IMR-90 (cell line): ENCODE measurements around the gene OTOG. TPM values are rescaled to one million over a fixed set of nuclear protein-coding genes. Genes with fewer than 3 reads are reported as not detected.
A peak's percentile ranks its signal among the peaks of the same experiment; 100 is the strongest.

Experiments used
- ATAC-seq: fragments of 200-7000 bp; cut with Tn5 transposase; 2 replicates; pipeline ENCODE4 v1.9.1; 2020; ENCODE audit warnings: low read depth, mild to moderate bottlenecking, moderate library complexity
- BruUV-seq: library from RNA; stranded (reverse); fragments of 400-500 nt; replicated peaks from 2 replicates; lab custom pipeline; 2021; lab: Mats Ljungman, UMichigan
- CTCF ChIA-PET: fragments of 300-600 bp; formaldehyde crosslinking; extraction: SDS; loops from one replicate; lab custom pipeline; 2021; ENCODE audit warnings: antibody characterized with exemption; lab: Yijun Ruan, JAX
- POLR2A ChIA-PET: fragments of 300-600 bp; sonication (Branson Sonifier 250); formaldehyde crosslinking; loops from one replicate; lab custom pipeline; 2022; ENCODE audit warnings: antibody characterized with exemption; ENCODE audit not compliant: unreplicated experiment; lab: Charles Lee
- DNase-seq: peaks from one replicate; pipeline ENCODE4 v3.0.0; 2013
- H2AFZ ChIP-seq: replicated peaks from 2 replicates; pipeline ENCODE3; 2013; ENCODE audit warnings: low read length, mild to moderate bottlenecking; ENCODE audit not compliant: poor library complexity
- H2AK5ac ChIP-seq: 2 replicates; pipeline ENCODE4 v1.6.1; 2013; ENCODE audit warnings: low read depth, low read length, inconsistent platforms
- H2AK9ac ChIP-seq: replicated peaks from 2 replicates; pipeline ENCODE3; 2013; ENCODE audit warnings: mild to moderate bottlenecking, low read depth, low read length, moderate library complexity; ENCODE audit not compliant: poor library complexity
- H2BK120ac ChIP-seq: 2 replicates; pipeline ENCODE4 v1.6.1; 2013; ENCODE audit warnings: low read depth, low read length, inconsistent platforms
- H2BK15ac ChIP-seq: 3 replicates; pipeline ENCODE4 v1.6.1; 2013; ENCODE audit warnings: low read depth, low read length, inconsistent platforms
- H2BK20ac ChIP-seq: 2 replicates; pipeline ENCODE4 v1.6.1; 2013; ENCODE audit warnings: low read depth, mild to moderate bottlenecking, inconsistent platforms, low read length, moderate library complexity
- H2BK5ac ChIP-seq: 2 replicates; pipeline ENCODE4 v1.6.1; 2013; ENCODE audit warnings: mild to moderate bottlenecking, low read depth, low read length, inconsistent platforms; ENCODE audit not compliant: poor library complexity, severe bottlenecking
- H3K14ac ChIP-seq: replicated peaks from 2 replicates; pipeline ENCODE4 v1.6.1; 2013; ENCODE audit warnings: low read depth, low read length, inconsistent platforms
- H3K18ac ChIP-seq: 2 replicates; pipeline ENCODE4 v1.6.1; 2013; ENCODE audit warnings: low read depth, low read length, control low read depth
- H3K23ac ChIP-seq: 2 replicates; pipeline ENCODE4 v1.6.1; 2013; ENCODE audit warnings: low read depth, low read length, inconsistent platforms
- H3K27ac ChIP-seq: 2 replicates; pipeline ENCODE4 v1.5.1; 2013; ENCODE audit warnings: mild to moderate bottlenecking, control low read depth, low read length; ENCODE audit not compliant: insufficient read depth
- H3K27me3 ChIP-seq: 2 replicates; pipeline ENCODE4 v1.6.1; 2013; ENCODE audit warnings: low read length; ENCODE audit not compliant: control insufficient read depth, insufficient read depth
- H3K36me3 ChIP-seq: 2 replicates; pipeline ENCODE4 v1.6.1; 2013; ENCODE audit warnings: low read length, mixed read lengths; ENCODE audit not compliant: control insufficient read depth, insufficient read depth
- H3K4ac ChIP-seq: 2 replicates; pipeline ENCODE4 v1.6.1; 2013; ENCODE audit warnings: low read depth, low read length, inconsistent platforms
- H3K4me1 ChIP-seq: 2 replicates; pipeline ENCODE4 v1.6.1; 2013; ENCODE audit warnings: low read length, mixed read lengths; ENCODE audit not compliant: control insufficient read depth, insufficient read depth
- H3K4me2 ChIP-seq: 2 replicates; pipeline ENCODE4 v1.6.1; 2013; ENCODE audit warnings: low read depth, mild to moderate bottlenecking, control low read depth, low read length, moderate library complexity
- H3K4me3 ChIP-seq: 2 replicates; pipeline ENCODE4 v1.5.1; 2013; ENCODE audit warnings: low read depth, mild to moderate bottlenecking, control low read depth, low read length, moderate library complexity; ENCODE audit not compliant: insufficient read depth
- H3K56ac ChIP-seq: 2 replicates; pipeline ENCODE4 v1.6.1; 2013; ENCODE audit warnings: low read length, inconsistent platforms; ENCODE audit not compliant: insufficient read depth; ENCODE audit errors: extremely low read depth
- H3K79me1 ChIP-seq, 2 experiments: 2 replicates each; pipeline ENCODE4 v1.6.1; 2013; ENCODE audit warnings: low read length in 2 of 2, inconsistent platforms in 1 of 2, low read depth in 1 of 2
- H3K9ac ChIP-seq: 2 replicates; pipeline ENCODE4 v1.6.1; 2013; ENCODE audit warnings: low read depth, low read length, control low read depth
- H3K9me1 ChIP-seq: 2 replicates; pipeline ENCODE4 v1.6.1; 2013; ENCODE audit warnings: low read length, inconsistent platforms; ENCODE audit not compliant: insufficient read depth
- H3K9me3 ChIP-seq: 2 replicates; pipeline ENCODE4 v1.6.1; 2013; ENCODE audit warnings: low read length; ENCODE audit not compliant: control insufficient read depth, insufficient read depth
- H4K20me1 ChIP-seq: 2 replicates; pipeline ENCODE4 v1.6.1; 2013; ENCODE audit warnings: low read length, inconsistent platforms; ENCODE audit not compliant: insufficient read depth
- H4K5ac ChIP-seq: 2 replicates; pipeline ENCODE4 v1.6.1; 2013; ENCODE audit warnings: mild to moderate bottlenecking, low read depth, low read length, control low read depth
- H4K8ac ChIP-seq, 2 experiments: 2 replicates each; pipeline ENCODE4 v1.6.1; 2013; ENCODE audit warnings: low read depth in 2 of 2, low read length in 2 of 2, control low read depth in 1 of 2, inconsistent platforms in 1 of 2
- H4K91ac ChIP-seq: 2 replicates; pipeline ENCODE4 v1.6.1; 2013; ENCODE audit warnings: low read depth, low read length, inconsistent platforms; ENCODE audit not compliant: insufficient read depth
- WGBS, 2 experiments: methylation state at CpG; one replicate each; pipeline versions ENCODE4 v1.1.5 to v1.1.7; 2013; ENCODE audit warnings: missing lambda C conversion rate in 2 of 2; ENCODE audit not compliant: insufficient read length in 1 of 2; ENCODE audit errors: extremely low coverage in 2 of 2; 5-methylcytosine and 5-hydroxymethylcytosine counted together
- dilution Hi-C: fragments of 300-500 bp; cut with HindIII; formaldehyde crosslinking; loops from one replicate; pipeline ENCODE4 v1.14.3; 2018; ENCODE audit warnings: low sequenced_read_pairs; ENCODE audit not compliant: unreplicated experiment
- in situ Hi-C: fragments of 300-500 bp; cut with MboI; formaldehyde crosslinking; loops from 3 replicates; pipeline ENCODE4 v1.14.3; 2019; ENCODE audit warnings: low sequenced_read_pairs, inconsistent platforms, mixed read lengths
- intact Hi-C: fragments of 100-400 bp; cut with micrococcal nuclease; formaldehyde crosslinking; loops from 2 replicates; pipeline ENCODE4 v1.10.0; 2022
- polyA plus RNA-seq, 3 experiments: library from polyadenylated mRNA; depleted of rRNA; stranded (reverse); fragments of >200 nt; gene quantifications; 2 replicates each; pipeline ENCODE4 v1.2.3, GENCODE V29; 2012; ENCODE audit warnings: low replicate concordance in 1 of 3
- total RNA-seq: library from RNA; depleted of rRNA; stranded (reverse); fragments of >200 nt; gene quantifications from 2 replicates; pipeline ENCODE4 v1.2.3, GENCODE V29; 2012
- TF ChIP-seq, protein P1 (sequence below): fragments of 150-350 bp; IDR thresholded peaks from 2 replicates; pipeline ENCODE4 v1.6.1; 2017; ENCODE audit warnings: mild to moderate bottlenecking, antibody characterized with exemption, low read length, low read depth

OTOG gene
- total and polyA plus RNA-seq, 2 of the 4 experiments (the other 2 are of a cell fraction): not detected

DNA sequence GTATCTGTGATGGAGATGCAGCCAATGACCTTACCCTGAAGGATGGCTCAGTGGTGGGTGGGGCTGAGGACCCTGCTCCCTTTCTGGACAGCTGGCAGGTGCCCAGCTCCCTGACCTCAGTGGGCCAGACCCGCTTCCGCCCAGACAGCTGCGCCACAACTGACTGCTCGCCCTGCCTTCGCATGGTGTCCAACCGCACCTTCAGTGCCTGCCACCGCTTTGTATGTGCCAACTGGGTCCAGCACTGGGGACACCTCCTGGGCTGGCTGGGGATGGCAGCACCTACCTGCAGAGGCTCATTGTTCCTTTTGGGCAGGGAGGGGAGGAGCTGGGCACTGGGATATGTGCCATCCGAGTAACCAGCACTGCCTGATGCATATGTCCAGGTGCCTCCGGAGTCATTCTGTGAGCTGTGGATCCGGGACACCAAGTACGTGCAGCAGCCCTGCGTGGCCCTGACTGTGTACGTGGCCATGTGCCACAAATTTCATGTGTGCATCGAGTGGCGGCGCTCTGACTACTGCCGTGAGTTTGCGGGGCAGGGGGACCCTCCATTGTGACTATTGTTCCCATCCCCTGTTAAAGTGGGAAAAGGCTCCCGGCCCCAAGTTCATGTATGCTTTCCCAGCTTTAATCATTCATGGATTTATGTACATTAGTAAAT lies 84.8 kb downstream of the OTOG start:
- TF ChIP-seq, protein P1, sequence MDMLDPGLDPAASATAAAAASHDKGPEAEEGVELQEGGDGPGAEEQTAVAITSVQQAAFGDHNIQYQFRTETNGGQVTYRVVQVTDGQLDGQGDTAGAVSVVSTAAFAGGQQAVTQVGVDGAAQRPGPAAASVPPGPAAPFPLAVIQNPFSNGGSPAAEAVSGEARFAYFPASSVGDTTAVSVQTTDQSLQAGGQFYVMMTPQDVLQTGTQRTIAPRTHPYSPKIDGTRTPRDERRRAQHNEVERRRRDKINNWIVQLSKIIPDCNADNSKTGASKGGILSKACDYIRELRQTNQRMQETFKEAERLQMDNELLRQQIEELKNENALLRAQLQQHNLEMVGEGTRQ: no peak
- no peak overlapping the region for H3K4me2 ChIP-seq
- no peak overlapping the region for H2BK15ac ChIP-seq
- H3K4me1 ChIP-seq: no peaks in the 10 kb centered on the region
- no peak overlapping the region for H2BK5ac ChIP-seq
- ChIA-PET POLR2A (no interaction called here), CTCF (no interaction called here)
- H4K8ac ChIP-seq: no peak overlapping the region
- no peak overlapping the region for H3K14ac ChIP-seq
- no peak overlapping the region for H2AK5ac ChIP-seq
- no TSS peak for BruUV-seq
- no peak overlapping the region for H3K56ac ChIP-seq
- no peak overlapping the region for H4K91ac ChIP-seq
- no peak overlapping the region for H3K4ac ChIP-seq
- DNase-seq (no peak), ATAC-seq (no peak)
- in situ Hi-C loops (no loop called here), dilution Hi-C loops (no loop called here), intact Hi-C loops (no loop called here)
- WGBS, 2 experiments: 79% methylated on average over 5 of the region's 19 CpGs; no CpG with 5 or more reads in 1 of the 2 experiments
- peak overlapping the region; percentile 28 for H2AK9ac ChIP-seq
- H3K27me3 ChIP-seq: peaks cover 2% of the 10 kb centered on the region; the same call in 1 of the 2 replicates
- H3K9me1 ChIP-seq: no peaks in the 10 kb centered on the region
- no peaks in the 10 kb centered on the region for H3K36me3 ChIP-seq
- no peak overlapping the region for H2BK120ac ChIP-seq
- H3K23ac ChIP-seq: no peak overlapping the region
- H3K9me3 ChIP-seq: no peaks in the 10 kb centered on the region
- no peaks in the 10 kb centered on the region for H4K20me1 ChIP-seq
- no peak overlapping the region for H2AFZ ChIP-seq
- H3K27ac ChIP-seq: no peak overlapping the region
- H2BK20ac ChIP-seq: no peak overlapping the region
- no peak overlapping the region for H3K9ac ChIP-seq
- no peak overlapping the region for H3K18ac ChIP-seq
- no peak overlapping the region for H3K4me3 ChIP-seq
- H4K5ac ChIP-seq: no peak overlapping the region
- no peaks in the 10 kb centered on the region for H3K79me1 ChIP-seq
